Stimulated activated CD4-positive, alpha-beta T cell treated with anti-CD3 and anti-CD28 coated beads, Interleukin-1b, Interleukin-23, amount 100 ng/mL, for 1 hour (primary cell): ENCODE measurements around the gene SEC14L6.
A peak's percentile ranks its signal among the peaks of the same experiment; 100 is the strongest.

Source experiments
- DNase-seq, 2 donors: peaks; one replicate each; pipeline ENCODE4 v3.0.0-alpha.2; 2020; ENCODE audit warnings: low read depth in 2 of 2

SEC14L6 gene

DNA sequence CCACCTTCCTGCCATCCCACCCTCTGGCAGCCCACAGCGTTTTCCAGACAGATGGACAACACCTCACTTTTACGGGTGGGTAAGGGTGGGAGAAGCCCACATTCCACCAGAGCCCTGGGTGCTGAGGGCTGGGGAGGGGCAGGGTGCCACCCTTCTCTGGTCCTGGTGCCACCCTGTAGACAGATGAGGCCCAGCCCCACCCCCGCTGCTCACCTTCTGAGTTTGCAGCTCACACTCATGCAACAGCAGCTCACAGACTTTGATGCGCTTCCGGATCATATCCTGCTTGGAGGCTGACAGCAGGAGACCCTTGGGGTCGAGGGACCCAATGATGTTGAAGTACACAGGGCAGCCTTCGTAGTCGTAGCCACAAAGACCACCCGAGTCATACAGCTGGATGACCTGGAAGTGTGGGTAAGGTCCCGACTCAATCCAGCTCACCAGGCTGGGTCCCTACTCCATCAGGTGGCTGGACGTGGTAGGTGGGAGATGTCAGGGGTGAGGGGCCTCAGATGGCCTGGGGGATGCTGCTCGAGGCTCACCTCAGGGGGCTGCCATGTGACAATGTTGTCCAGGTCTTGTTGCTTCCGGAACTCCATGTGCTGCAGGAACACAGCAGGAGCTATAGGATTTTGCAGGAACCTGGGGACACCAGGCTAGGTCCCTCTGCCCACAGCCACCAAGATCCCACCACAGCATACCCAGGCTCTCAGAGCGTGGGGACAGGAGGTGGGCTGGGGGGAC lies 51.3 kb downstream of the SEC14L6 start:
- DNase-seq: no peak

DNA sequence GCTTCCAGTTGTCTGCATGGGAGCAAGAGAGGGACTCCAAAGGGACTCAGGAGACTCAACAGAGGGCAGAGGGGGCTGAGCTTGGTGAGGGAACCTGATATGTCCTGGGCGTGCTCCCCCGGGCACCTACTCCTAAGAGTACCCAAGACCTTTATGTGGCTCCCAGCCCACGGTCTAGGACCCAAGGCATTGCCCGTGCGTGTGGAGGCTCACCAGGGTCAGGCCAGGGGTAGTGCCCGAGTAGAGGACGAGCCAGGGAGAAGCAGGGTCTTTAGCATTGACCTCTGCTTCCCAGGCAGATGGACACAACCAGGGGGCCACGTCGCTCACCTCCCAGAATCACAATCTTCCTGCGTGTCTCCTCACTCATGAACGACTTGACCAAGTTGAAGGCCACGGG lies 54.4 kb downstream of the SEC14L6 start:
- no peak for DNase-seq

DNA sequence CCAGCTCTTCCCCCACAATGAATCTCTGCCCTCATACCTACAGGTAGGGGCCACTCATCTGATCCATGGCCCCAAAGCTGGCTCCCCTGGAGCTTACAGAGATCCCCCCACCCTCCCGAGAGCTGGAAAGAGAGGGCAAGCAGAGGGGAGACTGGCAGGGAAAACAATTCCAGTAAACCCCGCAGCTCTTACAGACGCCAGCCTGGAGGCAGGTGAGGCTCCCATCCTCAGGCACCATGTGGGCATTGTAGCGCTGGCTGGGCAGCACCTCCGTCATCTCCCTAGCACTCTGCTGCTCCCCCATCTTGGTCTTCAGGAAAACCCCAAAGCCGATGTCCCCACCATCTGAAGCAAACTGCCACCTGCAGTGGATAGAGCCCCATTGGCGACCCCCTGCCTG lies 55.2 kb downstream of the SEC14L6 start:
- no peak for DNase-seq

DNA sequence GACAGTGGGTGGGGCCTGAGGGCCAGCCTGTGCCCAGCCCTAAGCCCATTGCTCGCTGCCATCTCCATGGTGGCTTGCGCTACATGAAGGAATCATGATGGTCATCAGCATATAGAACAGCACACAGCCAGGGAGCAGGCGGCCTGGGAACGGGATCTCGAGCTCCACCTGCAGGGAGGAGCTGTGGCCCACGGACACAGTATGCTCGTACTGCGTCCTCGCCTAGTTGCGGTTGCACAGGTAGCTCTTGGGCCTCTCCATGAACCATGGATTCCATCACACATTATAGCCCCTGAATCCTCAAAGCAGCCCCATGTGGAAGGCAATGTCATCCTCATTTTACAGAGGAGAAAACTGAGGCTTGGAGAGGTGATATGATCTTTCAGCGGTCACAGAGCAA lies 56.1 kb downstream of the SEC14L6 start:
- no peak for DNase-seq

DNA sequence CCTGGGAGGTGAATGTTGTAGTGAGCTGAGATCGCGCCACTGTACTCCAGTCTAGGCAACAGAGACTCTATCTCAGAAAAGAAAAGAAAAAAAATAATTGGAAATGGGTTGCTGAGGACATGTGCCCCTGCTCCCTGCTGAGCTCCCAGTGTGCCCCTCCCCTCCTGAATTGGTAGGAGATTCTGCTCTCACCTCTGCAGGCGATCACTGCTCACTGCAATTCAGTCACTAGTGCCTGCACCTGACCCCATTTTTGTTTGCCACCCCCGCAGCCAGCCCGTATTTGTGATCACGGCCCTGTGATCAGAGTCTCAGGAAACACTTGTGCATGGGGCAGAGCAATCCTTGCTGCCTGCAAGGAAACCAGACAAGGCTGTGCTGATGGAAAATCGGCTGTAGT lies 58.4 kb downstream of the SEC14L6 start:
- DNase-seq: no peak

DNA sequence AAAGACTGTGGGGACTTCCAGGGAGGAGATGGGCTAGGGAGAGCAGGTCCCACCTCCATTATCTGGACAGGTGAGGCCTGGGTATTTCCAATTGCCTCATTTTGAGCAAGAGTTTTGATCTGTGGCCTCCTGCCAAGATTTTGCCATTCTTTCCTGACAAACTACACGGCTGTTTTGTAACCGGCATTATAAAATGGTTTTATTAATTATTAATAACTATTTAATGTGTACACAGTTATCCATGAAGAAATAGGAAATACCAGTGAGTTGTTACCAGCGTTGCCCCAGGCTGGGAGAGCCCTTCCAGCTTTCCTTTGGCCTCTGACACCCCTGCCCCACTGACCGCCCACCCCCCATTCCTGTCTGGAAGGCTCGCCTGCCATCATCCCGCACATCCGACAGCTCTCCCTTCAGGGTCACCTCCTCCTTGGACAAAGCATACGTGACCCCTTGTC lies 59.9 kb downstream of the SEC14L6 start:
- DNase-seq: no peak

DNA sequence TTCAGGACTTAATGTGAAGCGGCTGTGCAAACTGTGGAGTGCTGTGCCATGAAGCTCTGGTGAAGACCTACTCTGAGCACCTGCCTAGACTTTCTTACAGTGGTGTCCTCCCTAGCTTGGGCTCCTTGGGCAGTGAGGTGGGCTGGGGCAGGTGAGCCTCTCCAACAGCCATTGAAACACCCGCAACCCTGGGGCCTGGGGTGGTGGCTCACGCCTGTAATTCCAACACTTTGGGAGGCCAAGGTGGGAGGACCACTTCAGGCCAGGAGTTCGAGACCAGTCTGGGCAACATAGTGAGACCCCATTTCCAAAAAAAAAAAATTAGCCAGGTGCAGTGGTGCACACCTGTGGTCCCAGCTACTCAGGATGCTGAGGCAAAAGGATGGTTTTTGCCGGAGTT lies 60.4 kb downstream of the SEC14L6 start:
- no peak for DNase-seq

DNA sequence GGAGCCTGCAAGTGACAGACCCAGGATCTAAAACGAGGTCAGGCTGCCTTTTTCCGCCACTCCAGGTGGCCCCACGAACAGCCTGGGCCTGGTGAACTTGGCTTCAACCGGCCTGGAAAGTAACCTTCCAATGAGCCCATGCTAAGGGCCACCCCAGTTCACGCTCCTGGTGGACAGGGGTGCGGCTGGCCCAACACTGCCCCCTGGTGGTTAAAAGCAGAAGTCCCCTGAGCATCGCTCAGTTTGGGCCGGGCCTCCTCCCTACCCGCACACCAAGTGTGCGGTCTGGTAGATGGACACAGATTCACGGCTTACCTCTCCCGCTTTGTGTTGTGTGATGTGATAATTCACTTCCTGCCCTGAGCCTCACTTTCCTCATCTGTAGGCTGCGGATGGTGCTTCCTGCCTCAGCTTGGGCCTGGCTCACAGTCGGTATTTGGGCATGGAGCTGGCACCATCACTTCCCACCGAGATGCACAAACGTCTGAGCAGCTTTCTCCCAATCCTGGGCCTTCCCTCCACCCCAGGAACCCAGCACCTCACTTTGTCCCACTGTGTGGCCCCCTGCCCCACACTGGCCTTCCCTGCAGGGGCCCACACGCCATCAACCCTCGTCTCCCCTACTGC lies 61.1 kb downstream of the SEC14L6 start:
- peak; percentile 51 to 63 for DNase-seq

DNA sequence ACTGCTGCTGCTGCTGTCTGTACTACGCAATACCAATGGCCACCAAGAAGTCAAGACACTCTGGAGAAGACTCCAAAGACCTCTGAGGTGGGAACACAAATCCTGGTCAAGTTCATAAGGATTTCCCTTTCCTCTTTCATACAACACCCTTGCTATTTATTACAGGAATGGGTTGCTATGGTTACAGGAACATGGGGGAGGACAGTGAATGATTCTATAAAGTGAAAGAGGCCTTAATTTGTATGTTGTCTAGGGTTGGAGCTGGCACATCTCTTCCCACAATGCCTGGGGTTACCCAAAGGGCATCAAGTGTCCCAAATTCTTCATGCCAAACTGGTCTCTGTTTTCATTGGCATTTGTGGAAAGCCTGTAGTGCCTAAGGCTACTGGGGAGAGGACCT lies 63.4 kb downstream of the SEC14L6 start:
- no peak for DNase-seq

DNA sequence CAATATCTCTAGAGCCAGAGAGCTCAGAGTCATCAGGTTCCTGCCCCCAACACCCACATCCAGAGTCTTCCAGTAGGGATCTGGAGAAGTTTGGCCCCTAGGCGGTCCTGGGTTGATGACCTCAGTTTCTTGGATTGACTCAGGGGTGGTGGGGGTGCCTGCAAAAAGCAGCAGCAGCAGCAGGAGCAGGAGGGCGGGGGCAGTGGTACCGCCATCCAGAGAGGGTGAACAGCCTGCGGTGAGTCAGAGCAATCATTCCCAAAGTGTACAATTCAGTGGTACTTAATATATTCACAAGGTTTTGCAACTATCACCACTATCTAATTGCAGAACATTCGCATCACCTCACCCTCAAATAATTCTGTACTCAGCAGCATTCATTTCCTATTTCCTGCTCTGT lies 64.8 kb downstream of the SEC14L6 start:
- no peak for DNase-seq

DNA sequence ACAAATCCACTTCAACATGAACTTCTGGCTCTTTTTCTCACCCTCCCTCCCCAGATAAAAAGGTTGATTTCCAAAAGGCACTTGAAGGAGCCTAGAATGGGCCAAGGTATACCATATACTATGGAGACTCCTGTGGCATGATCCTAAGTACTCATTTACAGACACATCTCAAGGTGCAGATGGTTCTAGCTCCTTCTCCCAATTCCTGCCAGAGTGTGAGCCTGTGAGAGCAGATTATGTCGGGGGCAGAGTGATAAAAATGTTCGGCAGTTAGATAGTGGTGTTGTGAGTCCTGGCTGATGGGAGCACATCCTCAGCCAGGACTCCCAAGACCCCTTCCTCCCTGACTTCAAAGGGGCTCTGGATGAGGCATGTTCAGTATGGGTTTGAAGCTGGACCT lies 66.6 kb downstream of the SEC14L6 start:
- DNase-seq: no peak

DNA sequence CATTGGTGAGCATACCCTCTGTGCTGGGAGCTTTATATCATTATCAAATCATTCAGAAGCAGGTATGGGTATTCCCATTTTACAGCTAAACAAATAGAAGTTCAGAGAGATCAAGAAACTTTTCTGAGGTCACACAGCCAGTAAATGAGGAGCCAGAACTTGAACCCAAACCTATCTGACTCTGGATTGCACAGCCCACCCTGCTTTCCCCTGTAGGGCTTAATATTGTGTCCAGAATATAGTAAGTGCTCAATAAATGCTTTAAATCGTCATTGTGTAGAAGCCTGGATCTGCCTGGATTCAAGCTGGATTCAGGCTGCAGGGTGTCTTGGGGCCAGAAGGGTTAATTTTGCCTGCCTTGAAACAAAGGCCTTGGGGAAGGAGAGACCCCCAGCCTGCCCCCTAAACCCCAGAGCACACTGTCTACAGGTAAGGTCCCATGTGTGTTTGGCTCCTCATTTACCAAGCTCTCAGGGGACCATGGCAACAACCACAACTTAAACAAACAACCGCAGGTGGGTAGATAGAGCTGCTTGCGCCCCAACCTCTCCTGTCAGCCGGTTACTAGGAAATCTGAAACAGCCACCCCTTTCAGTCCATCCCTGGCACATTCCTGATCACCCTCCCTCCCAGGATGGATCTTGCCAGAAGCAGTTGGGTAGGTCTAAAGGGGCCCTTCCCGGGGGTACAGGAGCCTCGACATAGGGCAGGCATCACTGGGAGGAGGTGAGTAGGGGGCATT lies 71.7 kb downstream of the SEC14L6 start:
- no peak for DNase-seq

DNA sequence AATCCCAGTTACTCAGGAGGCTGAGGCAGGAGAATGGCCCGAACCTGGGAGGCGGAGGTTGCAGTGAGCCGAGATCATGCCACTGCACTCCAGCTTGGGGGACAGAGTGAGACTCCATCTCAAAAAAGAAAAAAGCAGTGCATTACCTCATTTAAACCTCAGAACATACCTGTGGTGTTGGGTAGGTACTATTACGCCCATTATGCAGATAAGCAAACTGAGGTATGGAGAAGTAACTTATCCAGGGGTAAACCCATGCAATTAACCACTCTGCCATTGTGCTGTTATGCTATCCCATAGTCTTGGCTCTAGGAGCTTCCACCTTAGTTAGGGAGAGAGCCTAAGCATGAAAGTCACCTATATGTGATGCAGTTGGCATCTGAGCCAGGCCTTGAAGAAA lies 72.4 kb downstream of the SEC14L6 start:
- DNase-seq: no peak

DNA sequence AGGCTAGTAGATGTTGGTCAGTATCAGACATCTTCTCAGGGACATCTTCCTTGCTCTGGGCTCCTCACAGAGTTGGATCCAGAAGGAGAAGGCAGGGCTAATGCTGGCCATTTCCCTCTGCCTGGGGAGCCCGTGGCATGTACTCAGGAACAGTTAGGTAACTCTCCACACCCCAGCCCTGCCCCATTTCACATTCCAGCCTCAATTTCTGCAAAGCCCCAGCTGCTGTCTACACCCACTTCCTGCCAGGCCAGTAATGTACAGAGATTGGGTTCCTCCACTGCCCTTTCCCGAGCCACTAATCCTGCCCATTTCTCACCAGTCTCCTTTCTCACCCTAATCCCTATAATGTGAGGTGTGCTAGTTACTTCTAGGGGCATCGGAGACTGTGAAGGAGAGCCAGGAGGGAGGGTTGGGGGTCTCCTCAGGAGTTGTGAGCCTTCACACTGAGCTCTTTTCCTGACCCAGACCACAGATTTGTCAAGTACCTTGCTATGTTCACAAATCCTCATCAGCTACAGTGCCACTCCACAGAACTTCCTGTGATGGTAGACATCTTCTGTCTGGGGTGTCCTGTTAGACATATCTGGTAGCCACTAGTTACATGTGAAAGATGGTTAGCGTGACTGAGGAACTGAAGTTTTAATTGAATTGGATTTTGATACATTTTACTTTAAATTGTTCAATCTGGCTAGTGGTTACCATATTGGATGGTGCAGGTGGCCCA lies 73.4 kb downstream of the SEC14L6 start:
- no peak for DNase-seq
